ENCODE measurements around the gene OASL.

GRCh38 chr12:121060149-121061001, 21.3 kb upstream of the OASL start:
- TF ChIP-seq CTCF (conservative IDR thresholded peaks at IDR 0.05) (peak; percentile 59), ZFX (IDR thresholded peaks at IDR 0.05) (no peak)

Data from C4-2B (cell line).